ENCODE results near the gene EXOC5.
A peak's percentile ranks its signal among the peaks of the same experiment; 100 is the strongest.

Gene EXOC5

DNA sequence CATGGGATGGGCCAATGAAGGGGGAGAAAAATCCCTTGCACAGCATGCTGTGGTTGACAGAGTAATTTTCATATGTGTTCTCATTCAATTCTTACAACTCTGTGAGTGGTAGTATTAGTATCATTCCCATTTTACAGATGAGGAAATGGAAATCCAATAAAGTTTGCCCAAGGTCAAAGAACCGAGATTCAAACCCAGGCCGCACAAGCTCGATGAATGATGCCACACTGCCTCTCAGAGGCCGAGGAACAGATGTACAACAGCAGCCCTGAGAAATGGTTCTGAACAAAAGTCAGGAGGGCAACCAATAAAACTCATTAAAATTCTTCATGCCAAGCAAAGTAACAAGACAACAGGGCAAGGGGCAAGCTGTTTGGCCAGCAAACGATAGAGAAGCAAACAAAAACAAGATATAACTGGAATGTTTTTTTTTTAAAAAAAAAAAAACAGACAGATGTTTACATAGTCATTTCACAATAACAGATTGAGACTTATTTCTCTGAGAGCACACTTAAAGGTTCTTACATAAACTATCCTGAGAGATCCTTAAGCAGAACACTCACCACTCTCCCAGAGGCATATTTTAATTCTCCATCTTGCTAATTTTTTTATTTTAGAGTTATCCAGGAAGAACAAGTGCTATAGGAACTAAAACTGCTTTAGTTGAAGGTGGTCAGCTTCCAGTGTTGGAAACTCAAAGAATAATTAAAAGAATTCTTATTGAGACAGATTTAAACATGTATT, 85.8 kb downstream of the EXOC5 start:
- TF ChIP-seq, protein P1, sequence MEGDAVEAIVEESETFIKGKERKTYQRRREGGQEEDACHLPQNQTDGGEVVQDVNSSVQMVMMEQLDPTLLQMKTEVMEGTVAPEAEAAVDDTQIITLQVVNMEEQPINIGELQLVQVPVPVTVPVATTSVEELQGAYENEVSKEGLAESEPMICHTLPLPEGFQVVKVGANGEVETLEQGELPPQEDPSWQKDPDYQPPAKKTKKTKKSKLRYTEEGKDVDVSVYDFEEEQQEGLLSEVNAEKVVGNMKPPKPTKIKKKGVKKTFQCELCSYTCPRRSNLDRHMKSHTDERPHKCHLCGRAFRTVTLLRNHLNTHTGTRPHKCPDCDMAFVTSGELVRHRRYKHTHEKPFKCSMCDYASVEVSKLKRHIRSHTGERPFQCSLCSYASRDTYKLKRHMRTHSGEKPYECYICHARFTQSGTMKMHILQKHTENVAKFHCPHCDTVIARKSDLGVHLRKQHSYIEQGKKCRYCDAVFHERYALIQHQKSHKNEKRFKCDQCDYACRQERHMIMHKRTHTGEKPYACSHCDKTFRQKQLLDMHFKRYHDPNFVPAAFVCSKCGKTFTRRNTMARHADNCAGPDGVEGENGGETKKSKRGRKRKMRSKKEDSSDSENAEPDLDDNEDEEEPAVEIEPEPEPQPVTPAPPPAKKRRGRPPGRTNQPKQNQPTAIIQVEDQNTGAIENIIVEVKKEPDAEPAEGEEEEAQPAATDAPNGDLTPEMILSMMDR (IDR thresholded peaks at IDR 0.05; ENCODE audit: low read depth, low read length): 0 out of 2 replicates have a peak, but pooled peaks have one; percentile 10
- H3K4me3 ChIP-seq (ENCODE audit: low read depth, low read length): no peak overlapping the region

GRCh38 chr14:57179273-57179672, 89.4 kb downstream of the EXOC5 start:
- TF ChIP-seq, protein P1 (IDR thresholded peaks at IDR 0.05; ENCODE audit: low read depth, low read length): no peak
- no peak overlapping the region for H3K4me3 ChIP-seq (ENCODE audit: low read depth, low read length)

DNA sequence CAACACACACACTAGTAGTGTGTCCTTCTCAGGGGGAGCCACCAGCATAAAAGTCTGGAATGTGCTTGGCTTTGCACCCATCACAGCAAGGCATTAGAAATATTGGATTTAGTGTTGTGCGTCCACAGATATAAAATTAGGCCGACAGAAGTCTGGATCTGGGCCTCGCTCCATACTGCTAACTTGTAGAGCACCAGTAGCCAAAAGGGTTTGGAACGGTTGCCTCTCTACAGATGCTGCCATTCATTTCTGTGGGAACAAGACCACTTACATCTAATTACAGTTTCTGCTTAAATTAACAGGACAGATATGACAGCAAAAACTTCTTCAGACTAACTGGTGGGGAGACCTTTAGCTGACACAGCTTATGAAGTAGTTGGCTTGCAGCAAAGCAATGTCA, 94.2 kb downstream of the EXOC5 start:
- no peak overlapping the region for H3K4me3 ChIP-seq (ENCODE audit: low read depth, low read length)
- TF ChIP-seq, protein P1 (IDR thresholded peaks at IDR 0.05; ENCODE audit: low read depth, low read length): no peak

- TF ChIP-seq, protein P1 (IDR thresholded peaks at IDR 0.05; ENCODE audit: low read depth, low read length): no peak
- no peak overlapping the region for H3K4me3 ChIP-seq (ENCODE audit: low read depth, low read length)
These were observed 96.8 kb downstream of the EXOC5 start for GRCh38 chr14:57171903-57172302.

- TF ChIP-seq, protein P1 (IDR thresholded peaks at IDR 0.05; ENCODE audit: low read depth, low read length): no peak
- no peak overlapping the region for H3K4me3 ChIP-seq (ENCODE audit: low read depth, low read length)
These were observed 97.3 kb downstream of the EXOC5 start for GRCh38 chr14:57171363-57171762.

DNA sequence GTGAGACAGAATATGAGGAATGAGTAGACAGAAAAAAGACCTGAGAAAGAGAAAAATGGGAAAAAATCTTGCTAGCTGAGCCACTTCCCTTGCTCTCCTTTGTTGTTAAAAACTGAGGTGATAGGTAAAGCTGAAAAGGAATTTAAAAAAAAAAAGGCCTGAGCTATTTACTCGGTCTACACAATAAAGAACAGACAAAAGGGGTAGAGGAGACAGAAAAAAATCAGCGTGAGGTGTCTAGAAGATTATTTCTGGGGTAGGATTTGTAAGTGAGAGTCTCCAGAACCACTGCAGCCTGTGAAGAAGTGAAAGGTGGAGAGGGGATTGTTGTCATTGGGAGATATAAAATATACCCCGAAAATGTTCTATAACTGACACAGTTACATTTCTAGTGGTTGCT, 98.8 kb downstream of the EXOC5 start:
- no peak overlapping the region for H3K4me3 ChIP-seq (ENCODE audit: low read depth, low read length)
- TF ChIP-seq, protein P1 (IDR thresholded peaks at IDR 0.05; ENCODE audit: low read depth, low read length): no peak

DNA sequence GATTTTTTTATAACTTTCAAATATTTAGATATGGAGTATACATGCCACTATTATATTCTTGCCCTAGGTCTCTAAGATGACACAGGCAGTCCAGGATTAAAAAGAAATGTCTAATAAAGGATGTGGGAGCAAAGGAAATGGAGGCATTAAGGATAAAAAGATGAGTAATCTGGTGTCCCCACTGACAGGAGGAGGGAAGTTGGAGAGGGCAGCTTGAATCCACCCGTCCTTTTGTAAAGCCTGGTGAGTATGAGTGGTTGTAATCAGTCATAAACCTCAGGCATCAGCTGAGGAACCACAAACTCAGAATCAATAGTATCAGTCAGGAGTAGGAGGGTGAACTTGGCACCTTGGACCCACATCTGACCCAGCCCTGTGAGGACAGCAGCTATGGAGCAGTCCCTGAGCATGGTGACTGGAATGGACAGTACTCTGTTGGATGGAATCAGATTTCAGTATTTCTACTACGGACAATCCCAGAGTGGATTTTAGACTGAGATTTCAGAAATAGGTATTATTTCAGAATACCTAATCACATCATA, 100.5 kb downstream of the EXOC5 start:
- TF ChIP-seq, protein P1 (IDR thresholded peaks at IDR 0.05; ENCODE audit: low read depth, low read length): no peak
- no peak overlapping the region for H3K4me3 ChIP-seq (ENCODE audit: low read depth, low read length)

Data from WI38 (cell line).